ENCODE data around the gene POLR1A. TPM values are rescaled to one million over a fixed set of nuclear protein-coding genes. Genes with fewer than 3 reads are reported as not detected.
A peak's percentile ranks its signal among the peaks of the same experiment; 100 is the strongest.

The POLR1A gene
- total and polyA plus RNA-seq, 4 donors = 3.2 to 12.3 (median 6.1) TPM

DNA sequence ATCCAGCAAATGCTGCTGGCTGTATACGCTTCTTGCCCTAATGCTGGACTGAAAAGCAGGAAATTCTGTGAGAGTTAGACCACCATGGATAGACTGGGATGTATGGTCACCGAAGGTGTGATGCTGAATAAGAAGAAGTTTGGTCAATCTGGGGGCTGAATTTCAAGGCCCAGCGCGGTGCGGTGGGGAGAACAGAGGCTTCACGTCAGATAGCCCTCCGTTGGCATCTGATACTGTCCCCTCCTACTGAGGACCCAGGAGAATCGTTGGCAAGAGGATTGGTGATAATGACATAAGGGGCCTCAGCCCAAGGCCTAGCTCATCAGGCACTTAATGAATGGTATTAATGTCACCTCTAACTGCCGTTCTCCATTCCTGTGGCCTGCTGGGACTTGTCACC is 119.6 kb downstream of the POLR1A start:
- WGBS = 95% methylated on average over 9 of the region's 9 CpGs
- peak; percentile 6 for DNase-seq (ENCODE audit: low spot score)
- no peak overlapping the region for H3K4me3 ChIP-seq (ENCODE audit: low read depth in 1 of 3, low read length in 3 of 3)
- H3K27ac ChIP-seq (ENCODE audit: low read depth in 1 of 2, low read length in 2 of 2) = no peak overlapping the region
- H3K27me3 ChIP-seq (ENCODE audit: control insufficient read depth in 4 of 4, insufficient read depth in 4 of 4, low read length in 3 of 4) = no peaks in the 10 kb centered on the region
- H3K4me1 ChIP-seq (ENCODE audit: control insufficient read depth in 4 of 4, insufficient read depth in 4 of 4, low read length in 3 of 4) = peaks cover 0 to 2% (median 0%) of the 10 kb centered on the region in 4 donors
- H3K9ac ChIP-seq (ENCODE audit: low read depth in 1 of 2, low read length in 2 of 2) = no peak overlapping the region
- TF ChIP-seq, protein P1, sequence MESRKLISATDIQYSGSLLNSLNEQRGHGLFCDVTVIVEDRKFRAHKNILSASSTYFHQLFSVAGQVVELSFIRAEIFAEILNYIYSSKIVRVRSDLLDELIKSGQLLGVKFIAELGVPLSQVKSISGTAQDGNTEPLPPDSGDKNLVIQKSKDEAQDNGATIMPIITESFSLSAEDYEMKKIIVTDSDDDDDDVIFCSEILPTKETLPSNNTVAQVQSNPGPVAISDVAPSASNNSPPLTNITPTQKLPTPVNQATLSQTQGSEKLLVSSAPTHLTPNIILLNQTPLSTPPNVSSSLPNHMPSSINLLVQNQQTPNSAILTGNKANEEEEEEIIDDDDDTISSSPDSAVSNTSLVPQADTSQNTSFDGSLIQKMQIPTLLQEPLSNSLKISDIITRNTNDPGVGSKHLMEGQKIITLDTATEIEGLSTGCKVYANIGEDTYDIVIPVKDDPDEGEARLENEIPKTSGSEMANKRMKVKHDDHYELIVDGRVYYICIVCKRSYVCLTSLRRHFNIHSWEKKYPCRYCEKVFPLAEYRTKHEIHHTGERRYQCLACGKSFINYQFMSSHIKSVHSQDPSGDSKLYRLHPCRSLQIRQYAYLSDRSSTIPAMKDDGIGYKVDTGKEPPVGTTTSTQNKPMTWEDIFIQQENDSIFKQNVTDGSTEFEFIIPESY (IDR thresholded peaks at IDR 0.05) = no peak
- TF ChIP-seq FOXA2 (IDR thresholded peaks at IDR 0.05) (no peak), SP1 (IDR thresholded peaks at IDR 0.05) (no peak), RXRA (IDR thresholded peaks at IDR 0.05) (no peak), FOXA1 (IDR thresholded peaks at IDR 0.05) (no peak), NR2F2 (IDR thresholded peaks at IDR 0.05) (no peak), YY1 (IDR thresholded peaks at IDR 0.05) (no peak), GABPA (IDR thresholded peaks at IDR 0.05 in 1 of 2, conservative IDR thresholded peaks at IDR 0.05 in 1 of 2) (no peak), RAD21 (IDR thresholded peaks at IDR 0.05) (no peak), HNF4G (IDR thresholded peaks at IDR 0.05) (no peak), JUND (IDR thresholded peaks at IDR 0.05) (no peak), TAF1 (conservative IDR thresholded peaks at IDR 0.05) (no peak), EGR1 (IDR thresholded peaks at IDR 0.05; ENCODE audit: low read depth in 2 of 2) (no peak), HNF4A (conservative IDR thresholded peaks at IDR 0.05) (no peak)
- TF ChIP-seq, protein P2, sequence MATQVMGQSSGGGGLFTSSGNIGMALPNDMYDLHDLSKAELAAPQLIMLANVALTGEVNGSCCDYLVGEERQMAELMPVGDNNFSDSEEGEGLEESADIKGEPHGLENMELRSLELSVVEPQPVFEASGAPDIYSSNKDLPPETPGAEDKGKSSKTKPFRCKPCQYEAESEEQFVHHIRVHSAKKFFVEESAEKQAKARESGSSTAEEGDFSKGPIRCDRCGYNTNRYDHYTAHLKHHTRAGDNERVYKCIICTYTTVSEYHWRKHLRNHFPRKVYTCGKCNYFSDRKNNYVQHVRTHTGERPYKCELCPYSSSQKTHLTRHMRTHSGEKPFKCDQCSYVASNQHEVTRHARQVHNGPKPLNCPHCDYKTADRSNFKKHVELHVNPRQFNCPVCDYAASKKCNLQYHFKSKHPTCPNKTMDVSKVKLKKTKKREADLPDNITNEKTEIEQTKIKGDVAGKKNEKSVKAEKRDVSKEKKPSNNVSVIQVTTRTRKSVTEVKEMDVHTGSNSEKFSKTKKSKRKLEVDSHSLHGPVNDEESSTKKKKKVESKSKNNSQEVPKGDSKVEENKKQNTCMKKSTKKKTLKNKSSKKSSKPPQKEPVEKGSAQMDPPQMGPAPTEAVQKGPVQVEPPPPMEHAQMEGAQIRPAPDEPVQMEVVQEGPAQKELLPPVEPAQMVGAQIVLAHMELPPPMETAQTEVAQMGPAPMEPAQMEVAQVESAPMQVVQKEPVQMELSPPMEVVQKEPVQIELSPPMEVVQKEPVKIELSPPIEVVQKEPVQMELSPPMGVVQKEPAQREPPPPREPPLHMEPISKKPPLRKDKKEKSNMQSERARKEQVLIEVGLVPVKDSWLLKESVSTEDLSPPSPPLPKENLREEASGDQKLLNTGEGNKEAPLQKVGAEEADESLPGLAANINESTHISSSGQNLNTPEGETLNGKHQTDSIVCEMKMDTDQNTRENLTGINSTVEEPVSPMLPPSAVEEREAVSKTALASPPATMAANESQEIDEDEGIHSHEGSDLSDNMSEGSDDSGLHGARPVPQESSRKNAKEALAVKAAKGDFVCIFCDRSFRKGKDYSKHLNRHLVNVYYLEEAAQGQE (IDR thresholded peaks at IDR 0.05) = no peak
- TF ChIP-seq, protein P3, sequence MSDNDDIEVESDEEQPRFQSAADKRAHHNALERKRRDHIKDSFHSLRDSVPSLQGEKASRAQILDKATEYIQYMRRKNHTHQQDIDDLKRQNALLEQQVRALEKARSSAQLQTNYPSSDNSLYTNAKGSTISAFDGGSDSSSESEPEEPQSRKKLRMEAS (IDR thresholded peaks at IDR 0.05) = no peak
- TF ChIP-seq, protein P4, sequence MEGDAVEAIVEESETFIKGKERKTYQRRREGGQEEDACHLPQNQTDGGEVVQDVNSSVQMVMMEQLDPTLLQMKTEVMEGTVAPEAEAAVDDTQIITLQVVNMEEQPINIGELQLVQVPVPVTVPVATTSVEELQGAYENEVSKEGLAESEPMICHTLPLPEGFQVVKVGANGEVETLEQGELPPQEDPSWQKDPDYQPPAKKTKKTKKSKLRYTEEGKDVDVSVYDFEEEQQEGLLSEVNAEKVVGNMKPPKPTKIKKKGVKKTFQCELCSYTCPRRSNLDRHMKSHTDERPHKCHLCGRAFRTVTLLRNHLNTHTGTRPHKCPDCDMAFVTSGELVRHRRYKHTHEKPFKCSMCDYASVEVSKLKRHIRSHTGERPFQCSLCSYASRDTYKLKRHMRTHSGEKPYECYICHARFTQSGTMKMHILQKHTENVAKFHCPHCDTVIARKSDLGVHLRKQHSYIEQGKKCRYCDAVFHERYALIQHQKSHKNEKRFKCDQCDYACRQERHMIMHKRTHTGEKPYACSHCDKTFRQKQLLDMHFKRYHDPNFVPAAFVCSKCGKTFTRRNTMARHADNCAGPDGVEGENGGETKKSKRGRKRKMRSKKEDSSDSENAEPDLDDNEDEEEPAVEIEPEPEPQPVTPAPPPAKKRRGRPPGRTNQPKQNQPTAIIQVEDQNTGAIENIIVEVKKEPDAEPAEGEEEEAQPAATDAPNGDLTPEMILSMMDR (IDR thresholded peaks at IDR 0.05; ENCODE audit: low read depth, low read length, missing input control) = no peak
- TF ChIP-seq, protein P5, sequence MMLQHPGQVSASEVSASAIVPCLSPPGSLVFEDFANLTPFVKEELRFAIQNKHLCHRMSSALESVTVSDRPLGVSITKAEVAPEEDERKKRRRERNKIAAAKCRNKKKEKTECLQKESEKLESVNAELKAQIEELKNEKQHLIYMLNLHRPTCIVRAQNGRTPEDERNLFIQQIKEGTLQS (IDR thresholded peaks at IDR 0.05) = no peak
- H3K36me3 ChIP-seq (ENCODE audit: control insufficient read depth in 4 of 4, insufficient read depth in 3 of 4, low read depth in 1 of 4, low read length in 3 of 4) = no peaks in the 10 kb centered on the region
- H3K9me3 ChIP-seq (ENCODE audit: control insufficient read depth in 4 of 4, low read length in 3 of 4) = no peaks in the 10 kb centered on the region
